Fibroblast of villous mesenchyme (primary cell): ENCODE data around the gene ASB5. TPM values are rescaled to one million over a fixed set of nuclear protein-coding genes. Genes with fewer than 3 reads are reported as not detected.

ENCODE experiments used
- DNase-seq: peaks from one replicate; pipeline ENCODE4 v3.0.0-alpha.2; 2010; ENCODE audit warnings: low read depth
- H3K4me3 ChIP-seq: 2 replicates; pipeline ENCODE4 v1.5.1; 2011; ENCODE audit warnings: low read depth, mild to moderate bottlenecking, low read length
- CTCF ChIP-seq: IDR thresholded peaks from 2 replicates; pipeline ENCODE4 v1.5.1; 2012; ENCODE audit warnings: low read depth, mild to moderate bottlenecking, low read length; ENCODE audit not compliant: insufficient read depth
- total RNA-seq: library from RNA; depleted of rRNA; stranded (reverse); fragments of >200 nt; gene quantifications from 2 replicates; pipeline ENCODE4 v1.2.3, GENCODE V29; 2012

Gene ASB5
- total RNA-seq, 1 donor = 1.3 TPM

DNA sequence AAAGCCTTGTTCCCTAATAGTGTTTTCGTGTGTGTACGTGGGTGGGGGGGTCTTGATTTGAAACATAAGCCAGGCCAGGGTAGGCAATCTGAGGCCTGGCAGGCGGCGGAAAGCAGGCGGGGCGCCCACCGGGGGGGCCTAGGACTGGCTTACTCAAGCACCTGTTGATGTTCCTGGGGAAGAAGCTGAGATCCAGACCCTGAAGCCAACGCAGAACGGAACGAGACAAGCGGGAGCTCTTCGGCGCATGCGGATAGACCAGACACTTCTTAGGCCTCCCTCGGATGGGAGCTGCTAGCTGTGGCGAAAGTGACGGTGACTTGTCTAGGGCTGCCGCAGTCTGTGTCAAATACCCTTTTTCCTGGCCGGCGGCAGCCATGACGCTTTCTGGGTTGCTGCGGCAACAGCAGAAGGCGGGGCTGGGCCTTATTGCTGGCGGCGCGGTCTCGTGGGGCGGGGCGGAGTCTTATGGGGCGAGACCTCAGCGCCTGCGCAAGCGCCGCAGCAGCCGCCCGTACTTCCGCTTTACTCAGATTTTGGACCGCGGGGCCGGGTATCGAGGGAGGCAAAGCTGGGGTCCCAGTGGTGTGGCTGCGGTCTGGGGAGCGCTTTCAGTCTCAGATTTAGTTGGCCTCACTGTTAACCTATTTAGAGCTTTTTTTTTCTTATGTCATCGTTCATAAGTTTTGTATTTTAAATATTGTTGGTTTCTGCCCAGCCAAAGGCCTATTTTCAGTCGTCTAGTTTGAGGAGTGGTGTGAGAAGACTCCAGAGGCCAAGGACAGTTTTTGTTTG, 73.6 kb downstream of the ASB5 start, which contains the start of gene SPATA4:
TSS of gene SPATA4 (minus strand) at position 402 of the 795 bp plus-strand sequence. CDS start at position 379, 23 bp downstream.
- peak within 1 kb of the TSS; percentile 79 for H3K4me3 ChIP-seq
- no peak for TF ChIP-seq CTCF
- DNase-seq = peak; percentile 92

DNA sequence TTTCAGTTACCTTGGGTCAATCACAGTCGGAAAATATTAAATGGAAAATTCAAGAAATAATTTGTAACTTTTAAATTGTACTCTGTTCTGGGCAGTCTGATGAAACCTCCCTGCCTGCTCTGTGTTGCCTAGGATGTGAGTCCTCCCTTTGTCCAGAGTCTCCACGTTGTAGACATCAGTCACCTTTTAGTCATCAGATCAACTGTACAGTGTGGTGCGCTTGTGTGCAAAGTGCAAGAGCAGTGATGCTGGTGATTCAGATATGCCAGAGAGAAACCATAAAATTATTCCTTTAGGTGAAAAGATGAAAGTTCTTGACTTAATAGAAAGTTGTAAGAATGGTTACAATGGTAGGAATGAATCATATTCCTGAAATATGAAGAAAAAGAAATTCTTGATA, 75.1 kb downstream of the ASB5 start:
- TF ChIP-seq CTCF = no peak
- peak; percentile 32 for DNase-seq

DNA sequence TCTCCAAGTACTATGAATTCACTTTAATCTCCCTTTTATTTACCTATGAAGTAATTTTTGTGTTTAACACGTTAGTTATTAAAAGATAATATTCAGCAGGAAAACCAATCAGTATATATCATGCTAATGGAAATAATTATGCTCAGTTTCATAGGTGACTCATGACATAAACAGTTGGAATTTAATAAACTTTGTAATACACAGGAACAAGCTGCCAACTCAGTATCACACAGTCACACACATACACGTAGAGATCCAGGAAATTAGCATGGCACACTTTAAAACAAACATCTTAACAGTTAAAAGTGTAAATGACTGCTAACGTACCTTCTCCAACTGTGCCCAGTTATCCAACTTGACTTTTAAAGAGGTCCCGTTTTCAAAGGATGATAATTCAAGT, 75.9 kb downstream of the ASB5 start:
- no peak overlapping the region for H3K4me3 ChIP-seq
- TF ChIP-seq CTCF = no peak
- DNase-seq = peak; percentile 37

More for the DNA sequence above, 75.1 kb downstream of the ASB5 start:
- H3K4me3 ChIP-seq = no peak overlapping the region

DNA sequence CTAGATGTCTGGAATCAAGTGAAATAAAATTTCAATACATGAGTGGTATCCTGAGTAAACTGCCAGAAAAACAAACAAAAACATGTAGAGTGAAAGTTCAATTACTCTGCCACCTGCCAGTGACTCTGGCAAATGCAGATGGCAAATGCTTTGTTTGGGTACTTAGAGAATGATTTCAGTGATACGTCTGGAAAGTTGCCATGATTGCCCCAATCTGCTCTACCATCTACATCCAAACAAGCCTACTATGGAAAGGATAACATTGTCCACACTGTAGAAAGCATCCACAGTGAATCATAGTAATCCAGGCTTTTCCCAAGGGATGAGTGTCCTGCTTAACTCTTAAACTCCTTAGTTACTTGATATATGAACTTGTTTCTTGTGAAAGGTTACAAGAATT, 77.0 kb downstream of the ASB5 start:
- no peak for TF ChIP-seq CTCF
- no peak for DNase-seq
- H3K4me3 ChIP-seq = no peak overlapping the region

DNA sequence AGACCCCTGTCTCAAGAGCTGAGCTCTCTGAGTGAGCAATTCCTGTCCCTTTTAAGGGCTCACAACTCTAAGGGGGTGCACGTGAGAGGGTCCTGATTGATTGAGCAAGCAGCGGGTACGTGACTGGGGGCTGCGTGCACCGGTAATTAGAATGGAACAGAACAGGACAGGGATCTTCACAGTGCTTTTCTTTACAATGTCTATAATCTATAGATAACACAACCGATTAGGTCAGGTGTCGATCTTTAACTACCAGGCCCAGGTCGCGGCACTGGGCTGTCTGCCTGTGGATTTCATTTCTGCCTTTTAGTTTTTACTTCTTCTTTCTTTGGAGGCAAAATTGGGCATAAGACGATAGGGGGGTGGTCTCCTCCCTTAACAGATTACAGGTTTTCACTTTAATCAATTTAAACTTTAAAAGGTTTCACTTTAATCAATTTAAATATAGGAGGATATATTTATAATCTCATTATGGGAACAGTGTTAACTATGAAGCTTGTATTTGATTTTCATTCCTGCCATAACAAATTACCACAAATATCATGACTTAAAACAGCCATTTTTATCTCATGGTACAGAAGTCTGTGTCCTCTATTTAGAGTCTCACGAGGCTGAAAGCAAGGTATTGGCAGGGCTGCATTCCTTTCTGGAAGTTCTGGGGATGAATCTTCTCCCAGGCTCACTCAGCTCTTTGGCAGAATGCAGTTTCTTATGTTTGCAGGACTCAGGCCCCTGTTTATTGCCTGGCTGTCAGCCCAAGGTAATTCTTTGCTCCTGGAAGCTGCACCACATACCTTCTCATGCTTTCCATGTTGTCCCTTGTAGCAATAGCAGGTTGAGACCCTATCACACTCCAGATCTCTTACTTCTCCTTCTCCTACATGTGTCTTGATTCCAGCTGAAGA, 78.9 kb downstream of the ASB5 start:
- DNase-seq = no peak
- H3K4me3 ChIP-seq = no peak overlapping the region
- TF ChIP-seq CTCF = no peak

GRCh38 chr4:176188654-176189053, 80.4 kb downstream of the ASB5 start:
- DNase-seq = no peak
- no peak for TF ChIP-seq CTCF
- H3K4me3 ChIP-seq = no peak overlapping the region
